ENCODE results near the gene GALNT10. TPM values are rescaled to one million over a fixed set of nuclear protein-coding genes. Genes with fewer than 3 reads are reported as not detected.

The GALNT10 gene
- total RNA-seq, 1 donor from 2014 or later: 57.6 TPM

DNA sequence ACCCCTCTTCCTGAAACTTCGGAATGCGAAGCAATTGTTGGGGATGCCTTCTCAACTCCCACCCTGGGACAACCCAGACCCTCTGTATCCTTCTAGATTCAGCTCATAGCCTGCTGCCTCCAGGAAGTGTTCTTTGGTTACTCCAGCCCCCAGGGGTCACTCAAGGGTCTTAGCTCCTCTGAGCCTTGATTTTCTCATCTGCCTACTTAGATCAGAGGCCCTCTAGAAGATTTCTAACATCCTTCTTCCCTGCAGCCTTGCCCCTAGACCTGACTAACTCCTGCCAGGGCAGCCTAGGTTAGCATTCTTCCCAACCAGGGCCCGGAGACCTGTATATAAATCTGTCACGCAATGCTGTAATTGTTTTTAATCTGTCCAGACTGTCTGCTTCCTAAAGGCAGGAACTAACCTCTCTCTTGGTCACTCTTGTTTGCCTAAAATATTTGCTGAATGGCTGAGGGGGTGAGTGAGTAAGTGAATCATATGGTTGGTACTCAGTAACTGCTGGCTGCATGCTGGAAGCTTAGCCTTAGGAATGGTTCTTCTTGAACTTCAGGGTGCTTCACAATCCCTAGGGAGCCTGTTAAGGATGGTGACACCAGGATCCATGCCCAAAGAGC is 8.2 kb downstream of the GALNT10 start:
- H3K4me1 ChIP-seq: peaks cover 46% of the 10 kb centered on the region
- ATAC-seq: peak; percentile 17 to 27
- H3K27ac ChIP-seq: peak overlapping the region; percentile 32
- peaks cover 5% of the 10 kb centered on the region for H3K36me3 ChIP-seq
- H3K9me3 ChIP-seq: no peaks in the 10 kb centered on the region
- H3K27me3 ChIP-seq (ENCODE audit: low read depth): no peaks in the 10 kb centered on the region
- H3K4me3 ChIP-seq: no peak overlapping the region
- intact Hi-C loops (cut with DNase I): no loop called here
- DNase-seq: no peak
- TF ChIP-seq, protein P1, sequence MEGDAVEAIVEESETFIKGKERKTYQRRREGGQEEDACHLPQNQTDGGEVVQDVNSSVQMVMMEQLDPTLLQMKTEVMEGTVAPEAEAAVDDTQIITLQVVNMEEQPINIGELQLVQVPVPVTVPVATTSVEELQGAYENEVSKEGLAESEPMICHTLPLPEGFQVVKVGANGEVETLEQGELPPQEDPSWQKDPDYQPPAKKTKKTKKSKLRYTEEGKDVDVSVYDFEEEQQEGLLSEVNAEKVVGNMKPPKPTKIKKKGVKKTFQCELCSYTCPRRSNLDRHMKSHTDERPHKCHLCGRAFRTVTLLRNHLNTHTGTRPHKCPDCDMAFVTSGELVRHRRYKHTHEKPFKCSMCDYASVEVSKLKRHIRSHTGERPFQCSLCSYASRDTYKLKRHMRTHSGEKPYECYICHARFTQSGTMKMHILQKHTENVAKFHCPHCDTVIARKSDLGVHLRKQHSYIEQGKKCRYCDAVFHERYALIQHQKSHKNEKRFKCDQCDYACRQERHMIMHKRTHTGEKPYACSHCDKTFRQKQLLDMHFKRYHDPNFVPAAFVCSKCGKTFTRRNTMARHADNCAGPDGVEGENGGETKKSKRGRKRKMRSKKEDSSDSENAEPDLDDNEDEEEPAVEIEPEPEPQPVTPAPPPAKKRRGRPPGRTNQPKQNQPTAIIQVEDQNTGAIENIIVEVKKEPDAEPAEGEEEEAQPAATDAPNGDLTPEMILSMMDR (IDR thresholded peaks at IDR 0.05): no peak

DNA sequence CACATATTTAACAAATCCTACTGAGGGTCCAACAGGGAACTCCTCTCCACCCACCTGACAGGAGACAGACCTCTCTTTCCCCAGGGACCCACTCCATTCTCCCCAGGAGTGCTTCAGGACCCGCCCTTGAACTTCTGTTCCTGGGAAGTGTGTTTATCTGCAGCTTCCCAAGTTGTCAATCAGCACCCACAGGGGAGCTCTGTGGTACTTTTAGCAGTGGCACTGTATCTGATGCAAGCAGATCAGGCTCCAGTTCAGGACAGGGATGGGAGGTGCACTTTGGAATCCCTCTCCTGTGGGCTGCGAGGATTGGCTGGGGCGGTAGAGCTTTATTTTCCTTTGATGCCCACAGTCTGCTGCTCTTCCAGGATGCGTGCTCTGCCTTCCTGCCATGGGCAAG is 8.7 kb downstream of the GALNT10 start:
- DNase-seq: no peak
- H3K27ac ChIP-seq: no peak overlapping the region
- TF ChIP-seq, protein P1 (IDR thresholded peaks at IDR 0.05): no peak
- intact Hi-C loops (cut with DNase I): no loop called here
- no peak overlapping the region for H3K4me3 ChIP-seq
- H3K36me3 ChIP-seq: peaks cover 5% of the 10 kb centered on the region
- no peaks in the 10 kb centered on the region for H3K27me3 ChIP-seq (ENCODE audit: low read depth)
- ATAC-seq: no peak
- H3K9me3 ChIP-seq: no peaks in the 10 kb centered on the region
- peaks cover 40% of the 10 kb centered on the region for H3K4me1 ChIP-seq

DNA sequence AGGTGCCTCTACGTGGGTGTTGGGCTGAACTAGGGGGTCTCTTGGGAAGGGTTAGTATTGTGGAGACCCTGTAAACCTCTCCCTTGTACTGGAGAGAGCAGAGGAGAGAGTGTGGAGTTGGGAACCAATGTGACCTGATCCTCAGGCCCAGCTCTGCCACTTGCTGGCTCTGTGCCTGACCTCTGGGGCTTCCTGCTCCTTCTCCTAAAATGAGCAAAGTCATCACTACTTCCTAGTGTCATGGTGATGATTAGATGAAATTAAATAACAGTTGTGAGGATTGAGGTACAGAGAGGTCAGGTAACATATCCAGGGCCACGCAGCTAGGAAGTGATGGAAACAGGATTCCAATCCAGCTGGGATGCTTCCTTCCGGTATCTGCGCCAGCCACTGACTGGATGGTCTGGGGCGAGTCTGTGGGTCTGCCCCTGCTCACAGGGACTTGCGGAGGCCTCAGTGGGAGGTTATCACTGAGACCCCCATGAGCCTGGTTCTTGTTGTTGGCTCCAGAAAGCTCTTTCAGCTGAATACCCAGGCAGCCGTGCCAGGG is 9.2 kb downstream of the GALNT10 start:
- DNase-seq (no peak), ATAC-seq (no peak)
- Histone ChIP-seq H3K4me3 (no peak overlapping the region), H3K9me3 (no peaks in the 10 kb centered on the region), H3K4me1 (peaks cover 36% of the 10 kb centered on the region), H3K36me3 (peaks cover 5% of the 10 kb centered on the region), H3K27me3 (ENCODE audit: low read depth) (no peaks in the 10 kb centered on the region), H3K27ac (no peak overlapping the region)
- TF ChIP-seq, protein P1 (IDR thresholded peaks at IDR 0.05): no peak
- intact Hi-C loops (cut with DNase I): no loop called here

DNA sequence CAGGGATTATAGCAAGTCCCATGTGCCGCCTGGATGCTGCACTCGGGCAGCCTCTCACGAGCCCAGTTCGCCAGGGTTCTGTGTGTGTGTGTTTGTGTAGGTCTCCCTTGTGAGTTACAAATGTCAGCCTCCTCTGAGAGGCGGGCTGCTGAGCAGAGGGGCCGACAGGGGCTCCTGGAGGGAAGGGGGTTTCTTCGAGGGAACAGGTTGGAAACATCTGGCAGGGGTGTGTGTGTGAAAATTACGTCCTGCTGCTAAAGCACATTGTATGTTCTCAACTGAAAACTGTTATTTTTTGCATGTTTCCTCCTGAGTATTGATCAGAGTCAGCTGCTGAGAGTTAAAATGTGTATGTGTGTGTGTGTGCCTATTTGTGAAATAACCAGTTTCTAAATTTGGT is 9.7 kb downstream of the GALNT10 start:
- Histone ChIP-seq H3K27ac (no peak overlapping the region), H3K27me3 (ENCODE audit: low read depth) (no peaks in the 10 kb centered on the region), H3K4me3 (no peak overlapping the region), H3K4me1 (peaks cover 36% of the 10 kb centered on the region), H3K36me3 (peaks cover 7% of the 10 kb centered on the region), H3K9me3 (no peaks in the 10 kb centered on the region)
- TF ChIP-seq, protein P1 (IDR thresholded peaks at IDR 0.05): no peak
- no peak for ATAC-seq
- intact Hi-C loops (cut with DNase I): no loop called here
- DNase-seq: no peak

DNA sequence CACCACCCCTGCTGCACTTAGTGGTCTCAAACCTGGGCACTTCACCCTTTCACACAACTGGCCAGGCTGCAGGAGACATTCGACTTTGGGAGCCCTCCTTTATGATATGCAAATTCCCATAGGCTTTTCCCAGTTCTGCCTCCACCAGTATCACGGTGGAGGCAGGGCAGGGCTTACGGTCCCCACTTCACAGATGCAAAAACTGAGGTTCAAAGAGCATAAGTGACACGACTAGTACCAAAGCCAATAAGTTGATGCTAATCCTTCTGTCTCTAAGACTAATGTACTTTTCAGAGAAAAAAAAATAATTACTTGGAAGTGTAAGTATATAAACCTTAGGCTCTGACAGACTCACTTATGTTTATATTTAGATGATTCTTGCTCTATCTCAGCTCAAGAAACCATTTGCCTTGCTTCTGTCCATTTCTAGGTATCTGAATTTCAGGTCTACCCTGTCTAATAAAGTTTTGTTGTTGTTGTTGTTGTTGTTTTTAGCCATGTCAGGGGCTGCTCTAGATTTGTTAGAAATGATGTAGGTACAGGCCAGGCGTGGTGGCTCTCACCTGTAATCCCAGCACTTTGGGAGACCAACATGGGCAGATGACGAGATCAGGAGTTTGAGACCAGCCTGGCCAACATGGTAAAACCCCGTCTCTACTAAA is 10.7 kb downstream of the GALNT10 start:
- TF ChIP-seq, protein P1 (IDR thresholded peaks at IDR 0.05): no peak
- ATAC-seq: no peak
- Histone ChIP-seq H3K36me3 (peaks cover 13% of the 10 kb centered on the region), H3K4me1 (peaks cover 35% of the 10 kb centered on the region), H3K27ac (no peak overlapping the region), H3K4me3 (no peak overlapping the region), H3K9me3 (no peaks in the 10 kb centered on the region), H3K27me3 (ENCODE audit: low read depth) (no peaks in the 10 kb centered on the region)
- intact Hi-C loops (cut with DNase I): no loop called here
- DNase-seq: no peak

Data from lower lobe of right lung (tissue), 2 donors.